HG03103 (cell line): ENCODE results near the gene LCE7A.

ENCODE experiments used
- ATAC-seq: cut with Tn5 transposase; IDR thresholded peaks from one replicate; pipeline ENCODE4 v1.9.1; 2021; ENCODE audit warnings: low read depth; ENCODE audit not compliant: unreplicated experiment

LCE7A gene

GRCh38 chr1:152859696-152860095 is at the start of gene LCE7A:
Gene LCE7A, plus strand, starts transcription at chr1:152859996. Its CDS starts 702 bp downstream, at chr1:152860698.
- no peak for ATAC-seq

- ATAC-seq = no peak
Observed at GRCh38 chr1:152811050-152811449, 48.7 kb upstream of the LCE7A start.

GRCh38 chr1:152811671-152812070 is 48.1 kb upstream of the LCE7A start, which contains the start of gene LCE1B:
Gene LCE1B, plus strand, starts transcription at chr1:152811971. Its CDS starts 476 bp downstream, at chr1:152812447.
- ATAC-seq = no peak

- no peak for ATAC-seq
Observed at GRCh38 chr1:152817309-152817708, 42.5 kb upstream of the LCE7A start.

GRCh38 chr1:152823294-152823693 is 36.5 kb upstream of the LCE7A start:
- no peak for ATAC-seq

GRCh38 chr1:152824964-152825363 is 34.8 kb upstream of the LCE7A start:
- no peak for ATAC-seq

- ATAC-seq = no peak
Observed at GRCh38 chr1:152827173-152827572, 32.6 kb upstream of the LCE7A start, which contains the start of gene LCE1A. Gene LCE1A, plus strand, starts transcription at chr1:152827473. Its CDS starts 0 bp downstream, at chr1:152827473.

- no peak for ATAC-seq
Observed at GRCh38 chr1:152836870-152837269, 22.9 kb upstream of the LCE7A start.

- ATAC-seq = no peak
Observed at GRCh38 chr1:152842556-152842955, 17.2 kb upstream of the LCE7A start, which contains the start of gene LCE6A. Gene LCE6A, plus strand, starts transcription at chr1:152842856. Its CDS starts 665 bp downstream, at chr1:152843521.

GRCh38 chr1:152855661-152856060 is 4.1 kb upstream of the LCE7A start:
- no peak for ATAC-seq

GRCh38 chr1:152858062-152858461 is 1.7 kb upstream of the LCE7A start:
- no peak for ATAC-seq

GRCh38 chr1:152860129-152860528 is 333 bp downstream of the LCE7A start:
- ATAC-seq = no peak

- no peak for ATAC-seq
Observed at GRCh38 chr1:152861374-152861773, 1.6 kb downstream of the LCE7A start.

- ATAC-seq = no peak
Observed at GRCh38 chr1:152864443-152864842, 4.6 kb downstream of the LCE7A start.

- ATAC-seq = no peak
Observed at GRCh38 chr1:152866321-152866720, 6.5 kb downstream of the LCE7A start.

GRCh38 chr1:152869808-152870419 is 10.1 kb downstream of the LCE7A start:
- ATAC-seq = no peak

GRCh38 chr1:152870831-152871730 is 11.3 kb downstream of the LCE7A start:
- no peak for ATAC-seq

GRCh38 chr1:152871731-152872126 is 11.9 kb downstream of the LCE7A start:
- no peak for ATAC-seq

- no peak for ATAC-seq
Observed at GRCh38 chr1:152873495-152873894, 13.7 kb downstream of the LCE7A start.

GRCh38 chr1:152876827-152877226 is 17.0 kb downstream of the LCE7A start:
- no peak for ATAC-seq

GRCh38 chr1:152878042-152878441 is 18.2 kb downstream of the LCE7A start, which contains the start of gene SMCP:
Gene SMCP, plus strand, starts transcription at chr1:152878322. Its CDS starts 6,101 bp downstream, at chr1:152884423.
- no peak for ATAC-seq
